ENCODE measurements around the gene TEX52. TPM values are rescaled to one million over a fixed set of nuclear protein-coding genes. Genes with fewer than 3 reads are reported as not detected.

Gene TEX52
- not detected for total RNA-seq

DNA sequence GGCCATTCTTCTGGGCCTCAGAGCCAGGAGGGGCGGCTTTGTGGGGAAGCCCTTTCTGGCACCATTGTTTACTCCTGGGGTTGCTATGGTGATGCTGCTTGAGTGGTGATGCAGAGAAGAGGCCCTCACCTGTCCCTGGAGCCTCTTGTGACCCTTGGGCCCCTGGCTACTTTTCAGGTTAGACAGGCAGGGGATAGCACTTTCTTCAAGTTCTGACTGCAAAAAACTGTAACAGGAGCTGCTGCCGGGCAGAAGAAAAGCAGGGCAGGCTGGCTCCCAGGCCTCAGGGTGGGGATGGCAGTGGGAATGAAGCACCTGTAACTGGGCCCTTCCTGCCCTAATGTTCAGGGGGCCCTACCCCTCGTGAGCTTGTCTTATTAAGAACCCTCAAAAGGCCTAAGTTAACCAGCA lies at the start of gene TEX52:
Gene TEX52, minus strand, starts transcription at position 19 of the 411 bp plus-strand sequence. Its CDS starts 13 bp downstream, at position 6.
- Histone ChIP-seq H3K9me3 (no peaks in the 10 kb centered on the region), H3K27me3 (no peaks in the 10 kb centered on the region), H3K36me3 (no peaks in the 10 kb centered on the region), H3K27ac (no peak within 1 kb of the TSS), H3K4me3 (no peak within 1 kb of the TSS), H3K4me1 (peaks cover 0 to 23% (median 14%) of the 10 kb centered on the region in 4 donors)
- DNase-seq: no peak
- in situ Hi-C loops (cut with MboI; ENCODE audit: low pct_ligation_motif_present in 1 of 4, low pct_unique_long_range_greater_than_20kb in 1 of 4, low sequenced_read_pairs in 3 of 4): loop anchor here (25.0 kb wide), 1 partner anchor 180 kb away; no protein-coding TSS in a partner anchor
- 74% methylated on average over 3 of the region's 3 CpGs; no CpG with 5 or more reads in 1 of the 2 donors for WGBS, 2 donors (ENCODE audit: low coverage in 1 of 2)
- intact Hi-C loops (cut with DNase I; ENCODE audit: low total_unique reads): loop anchor here (5.0 to 10.0 kb wide), 2 partner anchors 88 to 185 kb away; no protein-coding TSS in a partner anchor
- TF ChIP-seq, protein P1, sequence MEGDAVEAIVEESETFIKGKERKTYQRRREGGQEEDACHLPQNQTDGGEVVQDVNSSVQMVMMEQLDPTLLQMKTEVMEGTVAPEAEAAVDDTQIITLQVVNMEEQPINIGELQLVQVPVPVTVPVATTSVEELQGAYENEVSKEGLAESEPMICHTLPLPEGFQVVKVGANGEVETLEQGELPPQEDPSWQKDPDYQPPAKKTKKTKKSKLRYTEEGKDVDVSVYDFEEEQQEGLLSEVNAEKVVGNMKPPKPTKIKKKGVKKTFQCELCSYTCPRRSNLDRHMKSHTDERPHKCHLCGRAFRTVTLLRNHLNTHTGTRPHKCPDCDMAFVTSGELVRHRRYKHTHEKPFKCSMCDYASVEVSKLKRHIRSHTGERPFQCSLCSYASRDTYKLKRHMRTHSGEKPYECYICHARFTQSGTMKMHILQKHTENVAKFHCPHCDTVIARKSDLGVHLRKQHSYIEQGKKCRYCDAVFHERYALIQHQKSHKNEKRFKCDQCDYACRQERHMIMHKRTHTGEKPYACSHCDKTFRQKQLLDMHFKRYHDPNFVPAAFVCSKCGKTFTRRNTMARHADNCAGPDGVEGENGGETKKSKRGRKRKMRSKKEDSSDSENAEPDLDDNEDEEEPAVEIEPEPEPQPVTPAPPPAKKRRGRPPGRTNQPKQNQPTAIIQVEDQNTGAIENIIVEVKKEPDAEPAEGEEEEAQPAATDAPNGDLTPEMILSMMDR (IDR thresholded peaks at IDR 0.05): no peak

DNA sequence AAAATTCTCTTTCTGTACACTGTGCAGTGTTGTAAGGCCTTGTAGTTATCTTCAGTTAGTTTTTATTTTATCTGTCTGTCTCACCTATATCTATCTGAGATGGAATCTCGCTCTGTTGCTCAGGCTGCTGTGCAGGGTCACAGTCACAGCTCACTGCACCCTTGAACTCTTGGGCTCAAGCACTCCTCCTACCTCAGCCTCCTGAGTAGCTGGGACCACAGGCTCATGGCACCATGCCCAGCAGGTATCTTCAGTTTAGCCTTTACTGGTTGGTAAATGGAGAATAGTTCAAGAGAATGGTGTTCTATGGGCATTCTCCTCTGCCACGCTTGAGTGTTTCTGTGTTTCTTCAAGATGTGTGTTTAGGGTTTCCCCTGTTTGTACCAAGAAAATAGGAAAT lies 47.4 kb upstream of the TEX52 start:
- Histone ChIP-seq H3K4me1 (peaks cover 0 to 3% (median 0%) of the 10 kb centered on the region in 4 donors), H3K27me3 (no peaks in the 10 kb centered on the region), H3K4me3 (no peak overlapping the region), H3K36me3 (no peaks in the 10 kb centered on the region), H3K9me3 (no peaks in the 10 kb centered on the region), H3K27ac (no peak overlapping the region)
- no peak for DNase-seq
- in situ Hi-C loops (cut with MboI; ENCODE audit: low pct_ligation_motif_present in 1 of 4, low pct_unique_long_range_greater_than_20kb in 1 of 4, low sequenced_read_pairs in 3 of 4) (no loop called here), intact Hi-C loops (cut with DNase I; ENCODE audit: low total_unique reads) (no loop called here)
- no peak for TF ChIP-seq EP300 (IDR thresholded peaks at IDR 0.05; ENCODE audit: low read depth)
- TF ChIP-seq, protein P1 (IDR thresholded peaks at IDR 0.05): no peak
- WGBS, 2 donors (ENCODE audit: low coverage in 1 of 2): 94% methylated on average over 2 of the region's 2 CpGs

DNA sequence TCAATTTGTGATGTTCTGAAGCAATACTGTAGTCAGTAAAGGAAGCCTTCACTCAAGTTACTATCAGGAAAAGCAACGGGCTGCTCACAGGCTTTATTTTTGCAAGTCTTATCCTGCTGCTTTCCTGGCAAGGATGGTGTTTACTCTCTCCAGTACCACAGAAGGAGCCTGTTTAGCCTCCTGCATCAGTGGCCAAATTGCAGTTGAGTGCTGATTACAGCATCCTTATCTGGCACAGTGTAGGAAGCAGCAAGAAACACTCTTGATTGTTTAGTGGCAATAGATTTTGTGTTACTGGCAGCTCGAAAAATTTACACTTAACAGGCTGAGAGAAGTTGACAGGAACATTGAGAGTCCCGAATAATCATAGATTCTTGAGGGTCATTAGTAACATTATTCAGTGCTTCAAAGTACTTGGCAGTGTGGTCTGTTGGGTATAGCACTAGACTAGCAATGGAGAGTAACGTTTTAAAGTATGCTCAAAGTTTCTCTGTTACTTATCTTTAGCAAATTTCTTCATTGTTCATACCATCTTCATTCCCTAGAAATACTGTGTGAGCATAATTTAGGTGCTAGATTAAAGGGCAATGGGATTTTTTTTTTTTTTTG lies 45.5 kb upstream of the TEX52 start:
- 50% methylated on average over 4 of the region's 4 CpGs; no CpG with 5 or more reads in 1 of the 2 donors for WGBS, 2 donors (ENCODE audit: low coverage in 1 of 2)
- DNase-seq: peak; percentile 10
- no peak overlapping the region for H3K4me3 ChIP-seq
- H3K27ac ChIP-seq: peak overlapping the region in 1 of 4 donors; percentile 31
- intact Hi-C loops (cut with DNase I; ENCODE audit: low total_unique reads): no loop called here
- TF ChIP-seq POLR2A (IDR thresholded peaks at IDR 0.05) (no peak), POLR2AphosphoS5 (IDR thresholded peaks at IDR 0.05) (peak in 2 of 3 donors; percentile 31 to 32)
- H3K27me3 ChIP-seq: no peaks in the 10 kb centered on the region
- in situ Hi-C loops (cut with MboI; ENCODE audit: low pct_ligation_motif_present in 1 of 4, low pct_unique_long_range_greater_than_20kb in 1 of 4, low sequenced_read_pairs in 3 of 4): no loop called here
- peaks cover 0 to 3% (median 0%) of the 10 kb centered on the region in 4 donors for H3K4me1 ChIP-seq
- H3K9me3 ChIP-seq: no peaks in the 10 kb centered on the region
- no peaks in the 10 kb centered on the region for H3K36me3 ChIP-seq

DNA sequence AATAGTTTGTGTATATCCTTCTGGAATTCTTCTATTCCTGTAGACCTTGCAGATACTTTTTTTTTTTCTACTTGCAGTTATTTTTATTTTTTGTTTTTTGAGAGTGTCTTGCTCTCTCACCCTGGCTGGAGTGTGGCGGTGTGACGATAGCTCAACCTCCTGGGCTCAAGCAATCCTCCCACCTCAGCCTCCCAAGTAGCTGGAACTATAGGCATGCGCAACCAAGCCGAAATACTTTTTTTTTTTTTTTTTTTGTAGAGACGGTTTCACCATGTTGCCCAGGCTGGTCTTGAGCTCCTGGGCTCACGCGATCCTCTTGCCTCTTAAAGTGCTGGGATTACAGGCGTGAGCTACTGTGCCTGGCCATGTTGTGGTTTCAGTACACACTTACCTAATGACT lies 43.8 kb upstream of the TEX52 start:
- 94 to 100% methylated on average over 1 to 8 of the region's 8 CpGs for WGBS, 2 donors (ENCODE audit: low coverage in 1 of 2)
- TF ChIP-seq, protein P1 (IDR thresholded peaks at IDR 0.05): no peak
- TF ChIP-seq POLR2AphosphoS5 (IDR thresholded peaks at IDR 0.05) (no peak), POLR2A (IDR thresholded peaks at IDR 0.05) (no peak), EP300 (IDR thresholded peaks at IDR 0.05; ENCODE audit: low read depth) (no peak)
- DNase-seq: no peak
- Histone ChIP-seq H3K4me1 (peaks cover 0 to 4% (median 1%) of the 10 kb centered on the region in 4 donors), H3K36me3 (no peaks in the 10 kb centered on the region), H3K27ac (no peak overlapping the region), H3K9me3 (no peaks in the 10 kb centered on the region), H3K4me3 (no peak overlapping the region), H3K27me3 (no peaks in the 10 kb centered on the region)
- in situ Hi-C loops (cut with MboI; ENCODE audit: low pct_ligation_motif_present in 1 of 4, low pct_unique_long_range_greater_than_20kb in 1 of 4, low sequenced_read_pairs in 3 of 4) (no loop called here), intact Hi-C loops (cut with DNase I; ENCODE audit: low total_unique reads) (no loop called here)

DNA sequence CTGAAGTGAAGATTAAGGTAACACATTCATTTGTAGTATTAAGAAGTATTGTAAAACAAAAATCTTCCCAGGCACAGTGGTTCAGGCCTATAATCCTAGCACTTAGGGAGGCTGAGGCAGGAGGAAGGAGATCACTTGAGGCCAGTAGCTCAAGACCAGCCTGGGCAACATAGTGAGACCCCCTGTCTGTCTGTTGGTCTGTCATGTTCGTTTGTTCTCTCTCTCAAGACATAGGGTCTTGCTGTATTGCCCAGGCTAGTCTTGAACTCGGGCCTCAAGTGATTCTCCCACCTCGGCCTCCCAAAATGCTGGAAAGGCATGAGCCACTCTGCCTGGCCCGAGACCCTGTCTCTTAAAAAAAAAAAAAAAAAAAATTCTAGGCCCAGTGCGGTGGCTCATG lies 40.6 kb upstream of the TEX52 start:
- TF ChIP-seq EP300 (IDR thresholded peaks at IDR 0.05; ENCODE audit: low read depth): no peak
- no peaks in the 10 kb centered on the region for H3K27me3 ChIP-seq
- no peak overlapping the region for H3K4me3 ChIP-seq
- DNase-seq: no peak
- no peaks in the 10 kb centered on the region for H3K36me3 ChIP-seq
- peaks cover 0 to 13% (median 6%) of the 10 kb centered on the region in 4 donors for H3K4me1 ChIP-seq
- WGBS, 2 donors (ENCODE audit: low coverage in 1 of 2): 95 to 100% methylated on average over 1 to 5 of the region's 5 CpGs
- no peak overlapping the region for H3K27ac ChIP-seq
- intact Hi-C loops (cut with DNase I; ENCODE audit: low total_unique reads): no loop called here
- H3K9me3 ChIP-seq: no peaks in the 10 kb centered on the region
- in situ Hi-C loops (cut with MboI; ENCODE audit: low pct_ligation_motif_present in 1 of 4, low pct_unique_long_range_greater_than_20kb in 1 of 4, low sequenced_read_pairs in 3 of 4): no loop called here
